GM19468 (cell line): ENCODE results near the gene JPH4.
A peak's percentile ranks its signal among the peaks of the same experiment; 100 is the strongest.
"Not testable (repeated sequence)": the region's sequence is repeated elsewhere in the genome, so short reads cannot be mapped to it uniquely, and the experiment has no call there.

Experiments used
- ATAC-seq: cut with Tn5 transposase; IDR thresholded peaks from one replicate; pipeline ENCODE4 v1.9.1; 2021; ENCODE audit warnings: mild to moderate bottlenecking, moderate library complexity, moderate number of reproducible peaks; ENCODE audit not compliant: unreplicated experiment; ENCODE audit errors: extremely low read depth

The JPH4 gene

DNA sequence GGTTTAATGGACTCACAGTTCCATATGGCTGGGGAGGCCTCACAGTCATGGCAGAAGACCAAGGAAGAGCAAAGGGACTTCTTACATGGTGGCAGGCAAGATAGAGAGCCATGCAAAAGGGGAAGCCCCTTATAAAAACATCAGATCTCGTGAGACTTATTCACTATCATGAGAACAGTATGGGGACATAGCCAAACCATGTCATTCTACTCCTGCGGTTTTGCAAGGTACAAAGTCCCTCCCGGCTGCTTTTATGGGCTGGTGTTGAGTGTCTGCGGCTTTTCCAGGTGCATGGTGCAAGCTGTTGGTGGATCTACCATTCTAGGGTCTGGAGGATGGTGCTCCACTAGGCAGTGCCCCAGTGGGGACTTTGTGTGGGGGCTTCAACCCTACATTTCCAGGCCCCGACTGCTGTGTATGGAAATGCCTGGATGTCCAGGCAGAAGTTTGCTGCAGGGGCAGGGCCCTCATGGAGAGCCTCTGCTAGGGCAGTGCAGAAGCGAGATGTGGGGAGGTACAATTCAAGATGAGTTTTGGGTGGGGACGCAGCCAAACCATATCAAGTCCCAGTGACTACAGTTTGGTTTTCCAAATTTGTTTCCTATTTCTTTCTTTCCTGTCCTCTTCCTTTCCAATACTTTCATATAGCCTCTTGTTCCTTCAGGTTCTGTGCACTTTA, 31.0 kb upstream of the JPH4 start:
- ATAC-seq = not testable (repeated sequence)

DNA sequence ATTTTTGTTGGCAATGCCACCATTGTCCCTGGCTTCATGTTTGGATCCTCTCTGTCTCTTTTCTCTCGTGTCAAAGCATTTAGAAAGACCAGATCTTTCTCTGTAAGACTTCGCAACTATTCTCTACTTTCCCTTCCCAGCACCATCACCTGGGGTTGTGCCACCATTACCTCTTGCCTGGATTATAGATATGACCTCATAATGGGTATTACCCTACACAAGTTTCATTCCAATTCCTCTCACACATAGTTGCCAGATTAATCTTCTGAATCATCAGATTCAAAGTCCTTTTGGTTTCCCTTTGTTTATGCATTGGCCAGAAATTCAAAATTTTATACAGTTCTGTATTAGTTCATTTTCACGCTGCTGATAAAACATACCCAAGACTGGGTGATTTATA, 30.4 kb upstream of the JPH4 start:
- ATAC-seq = no peak

DNA sequence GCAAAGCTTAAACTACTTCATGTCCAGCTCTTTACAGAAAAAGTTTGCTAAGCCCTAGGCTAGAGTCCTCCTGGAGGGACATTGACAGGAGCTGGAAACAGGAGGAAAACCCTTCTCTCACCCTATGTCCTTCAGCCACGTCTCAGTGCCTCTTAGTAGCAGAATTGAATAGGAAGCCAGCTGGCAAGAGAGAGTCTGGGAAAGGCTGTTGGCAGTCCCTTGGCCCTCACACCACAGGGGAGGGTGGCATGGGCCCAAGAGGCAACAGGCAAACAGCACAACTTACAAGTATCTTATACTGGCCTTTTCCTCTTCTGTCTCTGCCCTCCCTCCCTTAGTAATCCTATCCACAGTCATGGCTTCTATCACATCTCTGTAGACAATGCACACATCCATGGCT, 29.9 kb upstream of the JPH4 start:
- ATAC-seq = no peak

GRCh38 chr14:23605931-23606585, 27.5 kb upstream of the JPH4 start:
- peak; percentile 80 for ATAC-seq

DNA sequence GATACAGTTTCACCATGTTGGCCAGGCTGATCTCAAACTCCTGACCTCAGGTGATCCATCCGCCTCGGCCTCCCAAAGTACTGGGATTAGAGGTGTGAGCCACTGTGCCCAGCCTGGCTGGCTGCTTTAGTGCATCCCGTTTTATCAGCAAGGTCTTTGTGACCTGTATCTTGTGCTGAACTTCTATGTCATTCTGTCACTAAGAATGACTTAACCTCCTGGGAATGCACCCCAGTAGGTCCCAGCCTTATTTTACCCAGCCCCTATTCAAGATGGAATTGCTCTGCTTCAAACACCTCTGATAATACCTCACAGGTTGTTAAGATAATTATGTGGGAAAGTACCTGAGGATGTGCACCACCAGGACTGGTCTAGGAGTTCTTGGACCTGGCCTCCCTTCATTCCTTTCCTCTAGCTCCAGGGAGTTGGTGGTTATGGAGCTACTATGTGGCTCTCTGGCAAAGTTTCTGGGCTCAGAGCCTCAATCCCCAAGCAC, 26.1 kb upstream of the JPH4 start:
- ATAC-seq = no peak

GRCh38 chr14:23604148-23604547, 25.6 kb upstream of the JPH4 start:
- no peak for ATAC-seq

DNA sequence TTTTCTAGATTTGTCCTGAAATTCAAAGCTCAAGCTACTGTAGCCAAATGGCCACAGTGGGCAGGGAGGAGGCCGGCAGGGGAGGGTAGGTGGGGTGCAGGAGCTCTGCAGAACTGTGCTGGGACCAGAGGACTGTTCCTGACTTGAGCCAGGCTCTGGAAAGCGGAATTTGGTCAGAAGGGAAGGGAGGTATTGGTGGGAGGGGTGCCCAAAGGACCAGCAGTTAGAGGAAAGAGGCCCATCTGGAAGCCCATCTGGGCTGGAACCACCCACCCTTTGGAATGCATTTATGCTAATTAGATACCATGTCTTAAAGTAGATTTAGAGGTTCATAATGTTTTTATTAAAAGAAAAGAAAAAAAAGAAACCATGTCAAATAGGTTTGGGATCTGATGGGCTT, 24.5 kb upstream of the JPH4 start:
- ATAC-seq = no peak

GRCh38 chr14:23602181-23603095, 23.8 kb upstream of the JPH4 start:
- no peak for ATAC-seq

GRCh38 chr14:23601845-23602180, 23.2 kb upstream of the JPH4 start:
- ATAC-seq = no peak

DNA sequence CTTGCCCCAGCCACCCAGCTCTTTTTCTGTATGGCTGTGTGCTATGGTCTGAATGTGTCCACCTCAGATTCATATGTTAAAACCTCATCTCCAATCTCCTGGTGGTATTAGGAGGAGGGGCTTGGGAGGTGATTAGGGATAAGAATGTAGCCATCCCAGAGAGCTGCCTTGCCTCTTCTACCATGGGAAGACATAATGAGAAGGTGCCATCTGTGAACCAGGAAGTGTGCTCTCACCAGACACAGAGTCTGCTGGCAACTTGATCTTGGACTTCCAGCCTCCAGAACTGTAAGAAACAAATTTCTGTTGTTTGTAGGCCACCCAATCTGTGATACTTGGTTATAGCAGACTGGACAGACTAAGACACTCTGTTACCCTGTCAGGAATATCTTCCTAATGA, 22.8 kb upstream of the JPH4 start:
- no peak for ATAC-seq

DNA sequence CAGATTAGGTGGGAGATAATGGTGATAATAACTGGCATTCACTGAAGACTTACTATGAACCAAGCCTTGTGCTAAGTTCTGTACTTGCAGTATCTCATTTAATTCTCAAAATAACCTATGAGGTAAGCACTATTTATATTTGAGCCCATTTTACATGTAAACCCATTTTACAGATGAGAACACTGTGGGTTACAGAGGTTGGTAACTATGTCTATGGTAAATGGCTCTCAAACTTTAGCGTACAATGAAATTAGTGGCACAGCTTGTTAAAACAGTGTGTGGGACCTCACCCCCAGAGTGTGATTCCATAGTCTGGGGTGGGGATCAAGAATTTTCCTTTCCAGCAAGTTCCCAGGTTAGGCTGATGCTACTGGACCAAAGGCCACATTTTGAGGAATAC, 22.2 kb upstream of the JPH4 start:
- no peak for ATAC-seq

DNA sequence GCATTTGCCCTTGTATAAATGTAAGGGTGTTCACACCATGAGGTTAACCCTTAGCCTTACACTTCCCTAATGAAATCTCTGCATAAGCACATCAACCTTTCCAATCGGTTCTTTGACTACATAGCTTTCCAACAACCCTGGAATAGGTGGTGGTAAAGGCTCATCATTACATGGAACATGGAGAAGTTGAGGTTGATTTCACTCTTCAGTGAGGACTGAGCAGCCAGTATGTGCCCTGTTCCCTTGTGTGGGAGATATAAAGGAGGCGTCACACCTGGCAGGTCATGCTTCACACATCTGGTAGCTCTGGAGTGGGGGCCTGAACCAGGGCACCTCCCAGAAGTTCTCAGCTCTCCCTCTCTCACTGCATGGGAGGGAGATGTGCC, 21.7 kb upstream of the JPH4 start:
- ATAC-seq = no peak

DNA sequence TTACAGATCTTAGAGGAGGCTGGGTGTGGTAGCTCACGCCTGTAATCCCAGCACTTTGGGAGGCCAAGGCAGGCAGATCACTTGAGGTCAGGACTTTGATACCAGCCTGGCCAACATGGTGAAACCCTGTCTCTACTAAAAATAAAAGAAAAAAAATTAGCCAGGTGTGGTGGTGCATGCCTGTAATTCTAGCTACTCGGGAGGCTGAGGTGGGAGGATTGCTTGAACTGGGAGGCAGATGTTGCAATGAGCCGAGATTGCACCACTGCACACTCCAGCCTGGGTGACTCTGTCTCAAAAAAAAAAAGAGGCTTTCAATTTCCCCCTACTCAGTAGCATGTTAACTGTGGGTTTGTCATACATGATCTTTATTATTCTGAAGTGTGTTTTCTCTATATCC, 15.6 kb upstream of the JPH4 start:
- not testable (repeated sequence) for ATAC-seq

DNA sequence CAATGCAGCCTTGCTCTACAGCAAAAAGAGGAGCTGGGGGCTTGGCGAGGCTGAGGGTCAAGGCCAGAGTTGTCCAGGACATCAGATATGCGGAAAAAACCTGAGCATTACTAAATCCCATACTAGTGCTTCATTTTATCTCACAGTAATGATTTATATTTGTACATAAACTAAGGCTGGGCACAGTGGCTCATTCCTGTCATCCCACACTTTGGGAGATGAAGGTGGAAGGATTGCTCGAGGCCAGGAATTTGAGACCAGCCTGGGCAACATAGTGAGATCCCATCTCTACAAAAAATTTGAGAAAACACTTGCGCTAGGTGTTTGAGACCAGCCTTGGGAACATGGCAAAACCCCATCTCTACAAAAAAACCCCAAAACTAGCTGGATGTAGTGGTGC, 11.6 kb upstream of the JPH4 start:
- no peak for ATAC-seq

DNA sequence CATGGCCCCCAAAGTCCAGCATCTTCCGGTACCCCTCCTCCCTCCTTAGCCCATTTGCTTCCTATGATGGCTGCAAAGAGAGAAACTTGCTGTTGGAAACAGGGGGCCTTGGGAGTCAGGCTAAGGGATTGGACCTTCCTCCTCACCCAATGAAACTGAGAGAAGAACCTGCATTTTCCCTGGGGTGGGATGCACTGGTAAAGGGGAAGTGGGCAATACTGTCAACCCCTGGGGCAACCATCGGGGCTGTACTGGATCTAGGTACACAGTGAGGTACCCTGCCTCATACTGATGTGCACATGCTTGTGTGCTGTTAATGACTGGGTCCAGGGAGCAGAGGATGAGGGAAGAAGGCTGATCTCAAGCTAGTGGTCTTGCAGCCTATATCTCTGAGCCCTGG, 11.0 kb upstream of the JPH4 start:
- no peak for ATAC-seq

DNA sequence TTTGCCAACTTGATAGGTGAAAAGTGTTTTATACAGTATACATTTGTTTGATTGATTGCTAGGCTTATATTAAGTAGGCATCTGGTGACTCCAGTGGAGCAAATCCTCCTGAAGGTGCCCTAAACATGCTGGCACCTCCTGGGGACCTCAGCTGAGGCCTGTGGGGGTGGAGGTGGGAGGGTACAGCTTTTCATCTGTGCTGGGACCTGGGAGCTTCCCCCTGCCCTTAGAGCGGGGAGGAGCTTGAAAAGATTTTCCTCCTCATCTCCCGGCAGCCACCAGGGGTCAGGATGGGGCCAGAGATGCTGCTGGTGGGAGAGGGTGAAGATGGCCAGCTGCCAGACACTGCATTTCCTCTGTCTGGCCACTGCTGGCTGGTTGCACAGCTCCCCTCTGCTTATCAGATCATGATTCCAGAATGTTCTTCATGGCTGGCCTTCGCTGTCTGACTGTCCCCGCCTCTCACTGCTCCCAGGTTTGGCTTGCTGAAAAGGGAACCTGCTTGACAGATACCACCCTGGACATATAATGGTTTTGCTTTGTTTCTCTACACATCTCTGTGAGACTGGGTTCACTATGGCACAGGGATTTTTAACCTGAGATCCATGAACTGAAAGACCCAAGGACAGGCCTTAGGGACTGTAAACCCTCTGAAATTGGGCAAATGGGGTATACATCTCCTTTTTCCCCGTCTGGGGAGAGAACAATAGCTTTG, 10.5 kb upstream of the JPH4 start:
- ATAC-seq = no peak

GRCh38 chr14:23584527-23585203, 6.1 kb upstream of the JPH4 start:
- not testable (repeated sequence) for ATAC-seq

- ATAC-seq = not testable (repeated sequence)
Observed at GRCh38 chr14:23583761-23584526, 5.4 kb upstream of the JPH4 start.
